ENCODE data around the gene DAP. TPM values are rescaled to one million over a fixed set of nuclear protein-coding genes. Genes with fewer than 3 reads are reported as not detected.
A peak's percentile ranks its signal among the peaks of the same experiment; 100 is the strongest.

The DAP gene
- total RNA-seq, 3 donors from 2014 or later (not counting 1 experiment from before 2014, with no cell fraction given), result 38.4 to 48.9 (median 44.9) TPM

DNA sequence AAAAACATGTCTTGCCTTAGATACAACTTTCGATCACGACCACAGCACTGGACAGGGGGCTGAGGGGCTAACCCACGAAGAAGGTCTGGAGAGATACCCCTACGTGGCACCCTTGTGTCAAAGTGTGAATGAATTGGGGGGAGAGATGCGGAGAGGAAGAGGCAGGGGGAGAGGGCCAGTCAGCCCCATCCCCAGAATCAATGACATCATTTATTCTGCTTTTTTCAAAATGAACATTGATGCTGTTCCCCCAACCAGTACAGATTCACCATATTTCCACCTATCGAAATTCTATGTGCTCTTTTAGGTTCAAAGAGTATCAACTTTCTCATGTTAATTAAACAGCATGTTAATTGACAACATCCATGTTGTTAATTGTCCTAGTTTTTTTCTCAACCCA is 32.4 kb downstream of the DAP start:
- WGBS (ENCODE audit: insufficient coverage), result 94% methylated on average over 5 of the region's 6 CpGs
- Histone ChIP-seq H3K27ac (ENCODE audit: low read length) (no peak overlapping the region), H3K4me1 (ENCODE audit: control insufficient read depth, insufficient read depth, low read length) (peaks cover 16% of the 10 kb centered on the region), H3K4me3 (ENCODE audit: low read length) (no peak overlapping the region), H3K36me3 (ENCODE audit: control insufficient read depth, insufficient read depth, low read length) (peaks cover 15% of the 10 kb centered on the region), H3K9me3 (ENCODE audit: control insufficient read depth, insufficient read depth, low read length) (no peaks in the 10 kb centered on the region), H3K27me3 (ENCODE audit: control insufficient read depth, insufficient read depth, low read length) (no peaks in the 10 kb centered on the region)
- no peak overlapping the region for H3K4me3 Mint-ChIP-seq
- peaks cover 49% of the 10 kb centered on the region in 2 donors for H3K4me1 Mint-ChIP-seq
- no peaks in the 10 kb centered on the region for H3K36me3 Mint-ChIP-seq
- no peak overlapping the region for H3K27ac Mint-ChIP-seq
- ATAC-seq (no peak), DNase-seq (no peak)
- H3K27me3 Mint-ChIP-seq (ENCODE audit: low read depth in 2 of 2), result no peaks in the 10 kb centered on the region
- TF ChIP-seq, protein P1, sequence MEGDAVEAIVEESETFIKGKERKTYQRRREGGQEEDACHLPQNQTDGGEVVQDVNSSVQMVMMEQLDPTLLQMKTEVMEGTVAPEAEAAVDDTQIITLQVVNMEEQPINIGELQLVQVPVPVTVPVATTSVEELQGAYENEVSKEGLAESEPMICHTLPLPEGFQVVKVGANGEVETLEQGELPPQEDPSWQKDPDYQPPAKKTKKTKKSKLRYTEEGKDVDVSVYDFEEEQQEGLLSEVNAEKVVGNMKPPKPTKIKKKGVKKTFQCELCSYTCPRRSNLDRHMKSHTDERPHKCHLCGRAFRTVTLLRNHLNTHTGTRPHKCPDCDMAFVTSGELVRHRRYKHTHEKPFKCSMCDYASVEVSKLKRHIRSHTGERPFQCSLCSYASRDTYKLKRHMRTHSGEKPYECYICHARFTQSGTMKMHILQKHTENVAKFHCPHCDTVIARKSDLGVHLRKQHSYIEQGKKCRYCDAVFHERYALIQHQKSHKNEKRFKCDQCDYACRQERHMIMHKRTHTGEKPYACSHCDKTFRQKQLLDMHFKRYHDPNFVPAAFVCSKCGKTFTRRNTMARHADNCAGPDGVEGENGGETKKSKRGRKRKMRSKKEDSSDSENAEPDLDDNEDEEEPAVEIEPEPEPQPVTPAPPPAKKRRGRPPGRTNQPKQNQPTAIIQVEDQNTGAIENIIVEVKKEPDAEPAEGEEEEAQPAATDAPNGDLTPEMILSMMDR (IDR thresholded peaks at IDR 0.05), result no peak
- H3K9me3 Mint-ChIP-seq, result no peaks in the 10 kb centered on the region
- intact Hi-C loops (cut with micrococcal nuclease), result no loop called here

DNA sequence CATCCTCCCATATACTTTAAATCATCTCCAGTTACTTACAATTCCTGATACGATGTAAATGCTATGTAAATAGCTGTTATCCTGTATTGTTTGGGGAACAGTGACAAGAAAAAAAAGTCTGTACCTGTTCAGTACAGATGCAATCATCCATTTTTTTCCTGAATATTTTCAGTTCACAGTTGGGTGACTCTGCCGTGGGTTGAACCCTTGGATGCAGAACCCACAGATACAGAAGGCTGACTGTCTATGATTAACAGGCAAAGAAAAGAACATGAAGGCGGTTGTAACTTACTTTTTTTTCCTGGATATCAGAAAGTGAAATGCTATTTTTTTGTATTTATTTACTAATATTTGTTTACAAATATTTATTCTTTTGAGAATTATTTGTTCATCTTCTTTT is 33.2 kb downstream of the DAP start:
- Histone ChIP-seq H3K36me3 (ENCODE audit: control insufficient read depth, insufficient read depth, low read length) (peaks cover 15% of the 10 kb centered on the region), H3K4me1 (ENCODE audit: control insufficient read depth, insufficient read depth, low read length) (peaks cover 16% of the 10 kb centered on the region), H3K27me3 (ENCODE audit: control insufficient read depth, insufficient read depth, low read length) (no peaks in the 10 kb centered on the region), H3K9me3 (ENCODE audit: control insufficient read depth, insufficient read depth, low read length) (no peaks in the 10 kb centered on the region), H3K27ac (ENCODE audit: low read length) (no peak overlapping the region), H3K4me3 (ENCODE audit: low read length) (no peak overlapping the region)
- DNase-seq (no peak), ATAC-seq (no peak)
- Mint-ChIP-seq H3K4me1 (peaks cover 50 to 51% of the 10 kb centered on the region in 2 donors), H3K27me3 (ENCODE audit: low read depth in 2 of 2) (no peaks in the 10 kb centered on the region), H3K9me3 (no peaks in the 10 kb centered on the region), H3K27ac (peak overlapping the region; percentile 21 to 72), H3K4me3 (no peak overlapping the region), H3K36me3 (no peaks in the 10 kb centered on the region)
- 93% methylated on average over 1 of the region's 3 CpGs for WGBS (ENCODE audit: insufficient coverage)
- intact Hi-C loops (cut with micrococcal nuclease), result no loop called here
- TF ChIP-seq, protein P1 (IDR thresholded peaks at IDR 0.05), result no peak

DNA sequence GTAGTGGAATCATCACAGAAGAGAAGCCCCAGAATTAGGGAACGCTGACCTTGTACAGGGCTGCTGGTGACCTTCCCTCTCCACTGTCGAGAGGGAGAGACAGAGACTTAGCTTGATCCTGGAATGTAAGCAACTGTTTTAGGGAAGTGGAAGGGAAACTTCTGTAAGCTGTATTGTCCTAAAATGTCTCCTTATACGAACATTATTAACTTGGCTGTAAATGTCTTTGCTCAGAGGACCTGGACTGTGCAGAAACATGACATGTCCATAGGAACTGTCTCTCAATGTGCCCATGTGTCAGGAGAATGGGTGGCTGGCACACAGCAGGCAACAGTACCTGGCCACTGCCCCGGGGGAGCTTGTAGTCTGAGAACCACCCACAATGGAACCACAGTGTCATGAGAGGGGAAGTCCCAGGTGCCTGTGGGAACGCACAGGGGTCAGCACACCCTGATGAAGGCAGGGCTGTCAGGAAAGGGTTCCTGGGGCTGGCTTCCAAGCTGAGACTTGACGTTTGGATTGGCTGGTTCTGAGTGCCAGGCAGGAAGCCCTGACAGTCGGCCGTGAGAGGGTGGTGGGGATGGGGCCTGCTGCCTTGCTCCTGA is 34.0 kb downstream of the DAP start:
- Histone ChIP-seq H3K27ac (ENCODE audit: low read length) (no peak overlapping the region), H3K4me1 (ENCODE audit: control insufficient read depth, insufficient read depth, low read length) (peaks cover 16% of the 10 kb centered on the region), H3K9me3 (ENCODE audit: control insufficient read depth, insufficient read depth, low read length) (no peaks in the 10 kb centered on the region), H3K4me3 (ENCODE audit: low read length) (no peak overlapping the region), H3K27me3 (ENCODE audit: control insufficient read depth, insufficient read depth, low read length) (no peaks in the 10 kb centered on the region), H3K36me3 (ENCODE audit: control insufficient read depth, insufficient read depth, low read length) (peaks cover 11% of the 10 kb centered on the region)
- H3K27me3 Mint-ChIP-seq (ENCODE audit: low read depth in 2 of 2), result no peaks in the 10 kb centered on the region
- ATAC-seq, result peak; percentile 50 to 83 (median 73)
- peaks cover 47 to 53% of the 10 kb centered on the region in 2 donors for H3K4me1 Mint-ChIP-seq
- 55% methylated on average over 8 of the region's 8 CpGs for WGBS (ENCODE audit: insufficient coverage)
- intact Hi-C loops (cut with micrococcal nuclease), result no loop called here
- DNase-seq, result no peak
- no peak overlapping the region for H3K4me3 Mint-ChIP-seq
- no peaks in the 10 kb centered on the region for H3K36me3 Mint-ChIP-seq
- no peaks in the 10 kb centered on the region for H3K9me3 Mint-ChIP-seq
- H3K27ac Mint-ChIP-seq, result peak overlapping the region; percentile 18 to 72
- TF ChIP-seq, protein P1 (IDR thresholded peaks at IDR 0.05), result no peak

All from natural killer cell (primary cell).